ENCODE results near the gene SUPT3H.
"Not testable (repeated sequence)": the region's sequence is repeated elsewhere in the genome, so short reads cannot be mapped to it uniquely, and the experiment has no call there.

Gene SUPT3H

DNA sequence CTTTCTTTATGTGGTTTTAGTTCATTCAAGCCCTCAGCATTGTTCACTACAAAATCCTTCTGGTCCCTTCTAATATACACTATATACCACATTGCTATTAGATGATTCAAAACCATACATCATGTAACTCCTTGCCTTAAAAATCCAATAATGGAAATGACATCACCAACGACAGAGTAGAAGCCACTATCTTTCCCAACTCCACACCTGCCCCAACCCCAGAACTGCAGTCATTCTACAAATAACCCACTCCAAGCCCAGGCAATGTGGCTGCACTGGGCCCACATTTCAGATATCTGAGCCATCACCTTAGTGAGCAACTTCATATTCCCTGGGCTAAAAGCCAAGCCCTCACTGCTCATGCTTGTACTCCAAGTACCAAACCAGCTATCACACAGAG, 72.2 kb downstream of the SUPT3H start:
- no peaks in the 10 kb centered on the region for H3K27me3 Mint-ChIP-seq (ENCODE audit: low read depth, poor library complexity)
- peaks cover 61% of the 10 kb centered on the region for H3K9me3 Mint-ChIP-seq
- TF ChIP-seq, protein P1, sequence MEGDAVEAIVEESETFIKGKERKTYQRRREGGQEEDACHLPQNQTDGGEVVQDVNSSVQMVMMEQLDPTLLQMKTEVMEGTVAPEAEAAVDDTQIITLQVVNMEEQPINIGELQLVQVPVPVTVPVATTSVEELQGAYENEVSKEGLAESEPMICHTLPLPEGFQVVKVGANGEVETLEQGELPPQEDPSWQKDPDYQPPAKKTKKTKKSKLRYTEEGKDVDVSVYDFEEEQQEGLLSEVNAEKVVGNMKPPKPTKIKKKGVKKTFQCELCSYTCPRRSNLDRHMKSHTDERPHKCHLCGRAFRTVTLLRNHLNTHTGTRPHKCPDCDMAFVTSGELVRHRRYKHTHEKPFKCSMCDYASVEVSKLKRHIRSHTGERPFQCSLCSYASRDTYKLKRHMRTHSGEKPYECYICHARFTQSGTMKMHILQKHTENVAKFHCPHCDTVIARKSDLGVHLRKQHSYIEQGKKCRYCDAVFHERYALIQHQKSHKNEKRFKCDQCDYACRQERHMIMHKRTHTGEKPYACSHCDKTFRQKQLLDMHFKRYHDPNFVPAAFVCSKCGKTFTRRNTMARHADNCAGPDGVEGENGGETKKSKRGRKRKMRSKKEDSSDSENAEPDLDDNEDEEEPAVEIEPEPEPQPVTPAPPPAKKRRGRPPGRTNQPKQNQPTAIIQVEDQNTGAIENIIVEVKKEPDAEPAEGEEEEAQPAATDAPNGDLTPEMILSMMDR (IDR thresholded peaks at IDR 0.05), result no peak
- DNase-seq, result no peak
- H3K27ac Mint-ChIP-seq, result no peak overlapping the region
- H3K4me3 Mint-ChIP-seq, result no peak overlapping the region
- peaks cover 55% of the 10 kb centered on the region for H3K36me3 Mint-ChIP-seq (ENCODE audit: low read depth)
- no peaks in the 10 kb centered on the region for H3K4me1 Mint-ChIP-seq

DNA sequence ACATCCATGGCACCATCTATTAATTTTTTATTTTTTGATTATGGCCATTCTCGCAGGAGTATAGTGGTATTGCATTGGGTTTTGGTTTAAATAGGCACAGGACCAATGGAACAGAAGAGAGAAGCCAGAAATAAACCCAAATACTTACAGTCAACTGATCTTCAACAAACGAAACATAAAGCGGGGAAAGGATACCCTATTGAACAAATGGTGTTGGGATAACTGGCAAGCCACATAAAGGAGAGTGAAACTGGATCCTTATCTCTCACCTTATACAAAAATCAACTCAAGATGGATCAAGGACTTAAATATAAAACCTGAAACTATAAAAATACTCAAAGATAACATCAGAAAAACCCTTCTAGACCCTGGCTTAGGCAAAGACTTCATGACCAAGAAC, 74.9 kb downstream of the SUPT3H start:
- Mint-ChIP-seq H3K4me1 (no peaks in the 10 kb centered on the region), H3K9me3 (peaks cover 39% of the 10 kb centered on the region), H3K27me3 (ENCODE audit: low read depth, poor library complexity) (no peaks in the 10 kb centered on the region), H3K4me3 (no peak overlapping the region), H3K36me3 (ENCODE audit: low read depth) (peaks cover 32% of the 10 kb centered on the region), H3K27ac (no peak overlapping the region)
- TF ChIP-seq, protein P1 (IDR thresholded peaks at IDR 0.05), result no peak
- DNase-seq, result no peak

DNA sequence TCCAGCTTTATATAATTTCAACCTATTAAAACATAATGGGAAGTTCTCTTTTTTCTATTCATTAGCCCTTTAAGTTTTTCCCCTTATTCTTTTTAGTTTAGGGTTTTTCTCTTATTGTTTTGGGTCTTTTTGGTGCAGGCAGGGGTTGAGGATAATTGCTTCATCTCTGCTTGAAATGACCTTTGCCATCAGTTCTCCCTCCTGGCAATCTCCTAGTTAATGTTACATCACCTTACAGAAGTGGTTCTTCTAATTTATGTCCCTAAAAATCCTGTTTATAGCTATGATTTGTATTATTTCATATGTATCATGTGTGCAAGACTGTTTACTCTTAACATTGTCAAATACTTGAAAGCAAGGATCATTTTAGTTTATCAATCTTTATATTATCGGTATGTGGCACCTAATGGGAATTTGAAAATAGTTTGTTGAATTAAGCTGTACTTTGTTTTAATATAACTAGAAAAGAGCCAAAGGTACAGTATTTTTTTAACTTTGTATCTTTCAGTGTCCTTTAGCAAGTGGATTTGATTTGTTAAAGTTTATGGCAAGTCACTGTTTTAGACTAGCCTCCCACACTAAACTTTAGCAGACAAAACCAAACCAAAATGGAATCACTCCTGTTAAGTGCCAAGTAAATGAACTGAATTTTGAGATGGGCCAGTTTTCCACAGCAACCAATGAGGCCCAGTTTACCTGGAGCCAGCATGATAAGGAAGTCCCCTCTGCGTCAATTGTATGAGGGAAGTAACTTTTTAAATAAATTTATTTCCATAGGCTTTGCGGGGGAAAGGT, 76.2 kb downstream of the SUPT3H start:
- TF ChIP-seq, protein P1 (IDR thresholded peaks at IDR 0.05), result no peak
- Mint-ChIP-seq H3K27ac (peak overlapping the region; percentile 48), H3K27me3 (ENCODE audit: low read depth, poor library complexity) (no peaks in the 10 kb centered on the region), H3K36me3 (ENCODE audit: low read depth) (peaks cover 20% of the 10 kb centered on the region), H3K4me1 (no peaks in the 10 kb centered on the region), H3K9me3 (peaks cover 26% of the 10 kb centered on the region), H3K4me3 (no peak overlapping the region)
- no peak for DNase-seq

DNA sequence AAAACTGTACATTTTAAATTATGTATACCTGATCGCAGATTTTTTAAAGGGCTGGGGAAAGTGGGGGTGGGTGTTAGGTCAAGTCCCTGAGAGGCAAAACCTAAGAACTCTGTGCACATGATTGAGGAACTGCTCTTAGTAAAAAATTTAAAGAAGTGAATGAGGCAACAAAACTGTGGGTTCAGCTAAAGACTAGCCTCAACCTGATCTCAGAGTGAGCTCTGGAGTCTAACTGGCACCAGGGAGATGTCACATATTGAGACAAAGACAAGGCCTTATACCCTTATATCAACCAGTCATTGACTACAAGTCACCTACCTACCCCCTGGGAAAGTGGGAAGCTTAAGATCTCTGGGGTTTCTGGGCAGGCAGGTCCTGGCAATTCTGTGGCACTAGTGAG, 77.0 kb downstream of the SUPT3H start:
- DNase-seq, result no peak
- no peak overlapping the region for H3K4me3 Mint-ChIP-seq
- peak overlapping the region; percentile 38 for H3K27ac Mint-ChIP-seq
- no peaks in the 10 kb centered on the region for H3K4me1 Mint-ChIP-seq
- H3K27me3 Mint-ChIP-seq (ENCODE audit: low read depth, poor library complexity), result no peaks in the 10 kb centered on the region
- TF ChIP-seq, protein P1 (IDR thresholded peaks at IDR 0.05), result no peak
- H3K9me3 Mint-ChIP-seq, result peaks cover 22% of the 10 kb centered on the region
- H3K36me3 Mint-ChIP-seq (ENCODE audit: low read depth), result peaks cover 12% of the 10 kb centered on the region

DNA sequence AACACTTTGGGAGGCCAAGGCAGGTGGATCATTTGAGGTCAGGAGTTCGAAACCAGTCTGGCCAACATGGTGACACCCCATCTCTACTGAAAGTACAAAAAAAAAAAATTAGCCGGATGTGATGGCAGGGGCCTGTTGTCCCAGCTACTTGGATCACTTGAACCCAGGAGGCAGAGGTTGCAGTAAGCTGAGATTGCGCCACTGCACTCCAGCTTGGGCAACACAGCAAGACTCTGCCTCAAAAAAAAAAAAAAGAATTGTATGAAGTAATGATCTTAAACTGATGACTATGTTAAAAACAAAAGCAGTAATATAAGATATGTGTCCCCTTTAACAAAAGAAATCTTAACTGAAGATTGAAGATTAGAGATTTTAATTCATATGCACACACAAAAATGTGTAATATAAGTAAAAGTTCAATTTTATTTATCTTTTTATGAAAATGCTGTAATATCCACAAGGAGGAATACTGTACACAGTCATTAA, 78.6 kb downstream of the SUPT3H start:
- TF ChIP-seq, protein P1 (IDR thresholded peaks at IDR 0.05), result no peak
- peaks cover 27% of the 10 kb centered on the region for H3K9me3 Mint-ChIP-seq
- H3K4me3 Mint-ChIP-seq, result no peak overlapping the region
- H3K27me3 Mint-ChIP-seq (ENCODE audit: low read depth, poor library complexity), result no peaks in the 10 kb centered on the region
- H3K36me3 Mint-ChIP-seq (ENCODE audit: low read depth), result peaks cover 17% of the 10 kb centered on the region
- no peak for DNase-seq
- H3K4me1 Mint-ChIP-seq, result no peaks in the 10 kb centered on the region
- no peak overlapping the region for H3K27ac Mint-ChIP-seq

DNA sequence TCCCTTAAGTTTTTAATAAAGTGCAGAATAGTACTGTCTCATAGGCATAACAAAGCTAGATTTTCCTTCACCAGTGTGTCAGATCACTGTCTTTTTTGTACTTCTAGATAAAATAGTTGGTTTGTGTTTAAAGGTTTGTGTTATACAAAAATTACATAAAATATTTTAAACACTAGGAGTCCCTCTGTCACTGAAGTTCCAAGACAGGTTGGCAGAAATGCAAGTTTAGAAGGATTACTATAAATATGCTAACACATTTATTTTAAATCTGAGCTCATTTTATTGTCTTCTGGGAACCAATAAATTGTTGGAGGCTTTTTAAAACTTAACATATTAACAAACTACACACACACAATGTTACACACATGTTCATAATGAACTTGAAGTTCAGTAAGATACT, 80.4 kb downstream of the SUPT3H start:
- Mint-ChIP-seq H3K36me3 (ENCODE audit: low read depth) (peaks cover 30% of the 10 kb centered on the region), H3K27ac (no peak overlapping the region), H3K4me3 (no peak overlapping the region), H3K27me3 (ENCODE audit: low read depth, poor library complexity) (no peaks in the 10 kb centered on the region), H3K4me1 (no peaks in the 10 kb centered on the region), H3K9me3 (peaks cover 38% of the 10 kb centered on the region)
- TF ChIP-seq, protein P1 (IDR thresholded peaks at IDR 0.05), result no peak
- no peak for DNase-seq

DNA sequence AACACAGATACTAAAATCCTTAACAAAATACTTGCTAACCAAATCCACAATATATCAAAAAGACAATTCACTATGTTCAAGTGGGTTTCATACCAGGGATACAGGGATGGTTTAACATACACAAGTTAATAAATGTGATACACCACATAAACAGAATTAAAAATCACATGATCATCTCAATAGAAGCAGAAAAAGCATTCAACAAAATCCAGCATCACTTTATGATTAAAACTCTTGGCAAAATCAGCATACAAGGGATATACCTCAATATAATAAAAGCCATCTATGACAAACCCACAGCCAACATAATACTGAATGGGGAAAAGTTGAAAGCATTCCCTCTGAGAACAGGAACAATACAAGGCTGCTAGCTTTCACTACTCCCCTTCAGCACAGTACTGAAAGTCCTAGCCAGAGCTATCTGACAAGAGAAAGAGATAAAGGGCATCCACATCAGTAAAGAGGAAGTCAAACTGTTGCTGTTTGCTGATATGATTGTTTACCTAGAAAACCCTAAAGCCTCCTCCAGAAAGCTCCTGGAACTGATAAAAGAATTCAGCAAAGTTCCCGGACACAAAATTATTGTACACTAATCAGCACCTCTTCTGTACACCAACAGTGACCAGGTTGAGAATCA, 83.6 kb downstream of the SUPT3H start:
- Mint-ChIP-seq H3K36me3 (ENCODE audit: low read depth) (peaks cover 44% of the 10 kb centered on the region), H3K9me3 (peaks cover 53% of the 10 kb centered on the region)
- H3K27me3 Mint-ChIP-seq (ENCODE audit: low read depth, poor library complexity); H3K27ac Mint-ChIP-seq; H3K4me1 Mint-ChIP-seq; DNase-seq; H3K4me3 Mint-ChIP-seq: not testable (repeated sequence)
